Measurements from ENCODE around the gene SLC25A26.
A peak's percentile ranks its signal among the peaks of the same experiment; 100 is the strongest.
"Not testable (repeated sequence)": the region's sequence is repeated elsewhere in the genome, so short reads cannot be mapped to it uniquely, and the experiment has no call there.

SLC25A26 gene

GRCh38 chr3:66269411-66269810 is 48.6 kb downstream of the SLC25A26 start:
- DNase-seq (ENCODE audit: low read depth): no peak
- no peak for TF ChIP-seq CTCF (IDR thresholded peaks at IDR 0.05; ENCODE audit: control insufficient read depth, insufficient read depth, low read depth, low read length, missing control alignments)
- no peak overlapping the region for H3K4me3 ChIP-seq (ENCODE audit: control insufficient read depth, low read depth, low read length)

- no peak overlapping the region for H3K4me3 ChIP-seq (ENCODE audit: control insufficient read depth, low read depth, low read length)
- DNase-seq (ENCODE audit: low read depth): no peak
- TF ChIP-seq CTCF (IDR thresholded peaks at IDR 0.05; ENCODE audit: control insufficient read depth, insufficient read depth, low read depth, low read length, missing control alignments): no peak
Observed at GRCh38 chr3:66270288-66270687, 49.5 kb downstream of the SLC25A26 start.

GRCh38 chr3:66270701-66271100 is 49.9 kb downstream of the SLC25A26 start:
- no peak for DNase-seq (ENCODE audit: low read depth)
- no peak overlapping the region for H3K4me3 ChIP-seq (ENCODE audit: control insufficient read depth, low read depth, low read length)
- TF ChIP-seq CTCF (IDR thresholded peaks at IDR 0.05; ENCODE audit: control insufficient read depth, insufficient read depth, low read depth, low read length, missing control alignments): no peak

GRCh38 chr3:66271231-66271630 is 50.4 kb downstream of the SLC25A26 start:
- H3K4me3 ChIP-seq (ENCODE audit: control insufficient read depth, low read depth, low read length): no peak overlapping the region
- no peak for TF ChIP-seq CTCF (IDR thresholded peaks at IDR 0.05; ENCODE audit: control insufficient read depth, insufficient read depth, low read depth, low read length, missing control alignments)
- DNase-seq (ENCODE audit: low read depth): no peak

GRCh38 chr3:66272016-66272415 is 51.2 kb downstream of the SLC25A26 start:
- no peak for TF ChIP-seq CTCF (IDR thresholded peaks at IDR 0.05; ENCODE audit: control insufficient read depth, insufficient read depth, low read depth, low read length, missing control alignments)
- no peak overlapping the region for H3K4me3 ChIP-seq (ENCODE audit: control insufficient read depth, low read depth, low read length)
- no peak for DNase-seq (ENCODE audit: low read depth)

- DNase-seq (ENCODE audit: low read depth); H3K4me3 ChIP-seq (ENCODE audit: control insufficient read depth, low read depth, low read length): not testable (repeated sequence)
Observed at GRCh38 chr3:66274837-66275236, 54.0 kb downstream of the SLC25A26 start.

- TF ChIP-seq CTCF (IDR thresholded peaks at IDR 0.05; ENCODE audit: control insufficient read depth, insufficient read depth, low read depth, low read length, missing control alignments): peak; percentile 53
- H3K4me3 ChIP-seq (ENCODE audit: control insufficient read depth, low read depth, low read length): no peak overlapping the region
- DNase-seq (ENCODE audit: low read depth): peak; percentile 40
Observed at GRCh38 chr3:66276705-66277274, 56.0 kb downstream of the SLC25A26 start.

Measured in AG09309 (cell line).